Activated B cell treated with CpG ODN at 0.5 μM for 24 hours (primary cell): ENCODE results near the gene SYCP2. TPM values are rescaled to one million over a fixed set of nuclear protein-coding genes. Genes with fewer than 3 reads are reported as not detected.

Experiments used
- ATAC-seq: fragments of 200-7000 bp; cut with Tn5 transposase; one replicate; pipeline ENCODE4 v1.10.0; 2021; ENCODE audit warnings: low read depth, mild to moderate bottlenecking, moderate library complexity
- CTCF ChIA-PET: fragments of 350-600 bp; sonication (Branson Sonifier 250); formaldehyde crosslinking; loops from one replicate; lab custom pipeline; 2021; ENCODE audit warnings: antibody characterized with exemption; lab: Charles Lee
- POLR2A ChIA-PET: fragments of 350-600 bp; sonication (Branson Sonifier 250); formaldehyde crosslinking; loops from one replicate; lab custom pipeline; 2021; ENCODE audit warnings: antibody characterized with exemption; lab: Charles Lee
- DNase-seq: peaks from one replicate; pipeline ENCODE4 v3.0.0; 2022
- H3K27ac Mint-ChIP-seq: one replicate; pipeline ENCODE4 v1.8.0; 2020; ENCODE audit warnings: mixed read lengths
- H3K27me3 Mint-ChIP-seq: one replicate; pipeline ENCODE4 v1.8.0; 2021; ENCODE audit warnings: mixed read lengths
- H3K36me3 Mint-ChIP-seq: one replicate; pipeline ENCODE4 v1.8.0; 2021; ENCODE audit warnings: low read depth, mixed read lengths
- H3K4me1 Mint-ChIP-seq: one replicate; pipeline ENCODE4 v1.8.0; 2021; ENCODE audit warnings: mixed read lengths
- H3K4me3 Mint-ChIP-seq: one replicate; pipeline ENCODE4 v1.8.0; 2020; ENCODE audit warnings: mild to moderate bottlenecking, mixed read lengths
- H3K9me3 Mint-ChIP-seq: one replicate; pipeline ENCODE4 v1.8.0; 2020; ENCODE audit warnings: mixed read lengths
- intact Hi-C: fragments of 100-400 bp; cut with micrococcal nuclease; formaldehyde crosslinking; loops from one replicate; pipeline ENCODE4 v1.15.1; 2024
- total RNA-seq: library from RNA; stranded (reverse); gene quantifications from 2 replicates; pipeline ENCODE4 v1.2.3, GENCODE V29; 2022
- TF ChIP-seq, protein P1 (sequence below): fragments of 200-600 bp; IDR thresholded peaks from one replicate; pipeline ENCODE4 v1.8.0; 2022; ENCODE audit warnings: antibody characterized with exemption, mild to moderate bottlenecking

The SYCP2 gene
- total RNA-seq, 1 donor from 2014 or later = 1.3 TPM

DNA sequence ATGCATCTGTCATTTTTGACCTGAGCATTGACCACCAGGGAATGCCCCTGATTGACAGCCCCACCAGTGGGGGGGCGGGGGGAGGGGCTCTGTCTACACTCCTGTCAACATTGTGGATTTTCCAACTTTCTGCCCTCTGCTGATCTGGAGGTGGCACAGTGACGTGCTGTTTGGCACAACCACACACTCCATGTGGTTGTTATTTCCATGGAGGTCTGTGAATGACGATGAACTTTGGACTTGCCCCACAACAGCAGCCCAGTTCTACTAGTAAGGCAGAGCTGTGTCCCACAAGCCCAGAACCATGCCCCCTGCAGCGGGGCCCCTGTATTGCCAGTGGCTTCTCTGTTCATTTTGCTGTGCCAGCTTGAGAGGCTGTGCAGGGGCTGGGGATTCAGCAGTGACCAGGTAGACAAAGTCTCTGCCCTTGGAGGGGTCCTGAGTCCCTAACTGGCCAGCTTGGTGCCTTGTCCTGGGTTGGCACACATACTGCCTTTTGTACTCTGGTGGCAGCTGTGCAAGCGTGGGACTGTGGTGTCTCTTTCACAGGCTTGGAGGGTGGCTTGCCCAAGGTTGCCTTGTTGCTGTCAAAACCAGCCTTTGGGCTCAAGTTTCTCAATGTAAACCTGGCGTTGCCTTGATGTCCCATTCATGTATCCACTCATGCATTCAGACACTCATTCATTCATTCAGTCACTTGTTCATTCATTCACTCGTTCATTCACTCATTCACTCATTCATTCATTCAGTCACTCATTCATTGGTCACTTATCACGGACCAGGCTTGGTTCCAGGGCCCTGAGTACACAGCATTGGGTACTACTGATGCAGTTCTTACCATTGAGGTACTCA, 108.5 kb downstream of the SYCP2 start:
- intact Hi-C loops = no loop called here
- CTCF ChIA-PET = no interaction called here
- ATAC-seq = no peak
- POLR2A ChIA-PET = no interaction called here
- Mint-ChIP-seq H3K9me3 (no peaks in the 10 kb centered on the region), H3K27ac (no peak overlapping the region), H3K4me3 (no peak overlapping the region), H3K4me1 (no peaks in the 10 kb centered on the region), H3K36me3 (no peaks in the 10 kb centered on the region), H3K27me3 (peaks cover 3% of the 10 kb centered on the region)
- no peak for DNase-seq
- TF ChIP-seq, protein P1, sequence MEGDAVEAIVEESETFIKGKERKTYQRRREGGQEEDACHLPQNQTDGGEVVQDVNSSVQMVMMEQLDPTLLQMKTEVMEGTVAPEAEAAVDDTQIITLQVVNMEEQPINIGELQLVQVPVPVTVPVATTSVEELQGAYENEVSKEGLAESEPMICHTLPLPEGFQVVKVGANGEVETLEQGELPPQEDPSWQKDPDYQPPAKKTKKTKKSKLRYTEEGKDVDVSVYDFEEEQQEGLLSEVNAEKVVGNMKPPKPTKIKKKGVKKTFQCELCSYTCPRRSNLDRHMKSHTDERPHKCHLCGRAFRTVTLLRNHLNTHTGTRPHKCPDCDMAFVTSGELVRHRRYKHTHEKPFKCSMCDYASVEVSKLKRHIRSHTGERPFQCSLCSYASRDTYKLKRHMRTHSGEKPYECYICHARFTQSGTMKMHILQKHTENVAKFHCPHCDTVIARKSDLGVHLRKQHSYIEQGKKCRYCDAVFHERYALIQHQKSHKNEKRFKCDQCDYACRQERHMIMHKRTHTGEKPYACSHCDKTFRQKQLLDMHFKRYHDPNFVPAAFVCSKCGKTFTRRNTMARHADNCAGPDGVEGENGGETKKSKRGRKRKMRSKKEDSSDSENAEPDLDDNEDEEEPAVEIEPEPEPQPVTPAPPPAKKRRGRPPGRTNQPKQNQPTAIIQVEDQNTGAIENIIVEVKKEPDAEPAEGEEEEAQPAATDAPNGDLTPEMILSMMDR = no peak

DNA sequence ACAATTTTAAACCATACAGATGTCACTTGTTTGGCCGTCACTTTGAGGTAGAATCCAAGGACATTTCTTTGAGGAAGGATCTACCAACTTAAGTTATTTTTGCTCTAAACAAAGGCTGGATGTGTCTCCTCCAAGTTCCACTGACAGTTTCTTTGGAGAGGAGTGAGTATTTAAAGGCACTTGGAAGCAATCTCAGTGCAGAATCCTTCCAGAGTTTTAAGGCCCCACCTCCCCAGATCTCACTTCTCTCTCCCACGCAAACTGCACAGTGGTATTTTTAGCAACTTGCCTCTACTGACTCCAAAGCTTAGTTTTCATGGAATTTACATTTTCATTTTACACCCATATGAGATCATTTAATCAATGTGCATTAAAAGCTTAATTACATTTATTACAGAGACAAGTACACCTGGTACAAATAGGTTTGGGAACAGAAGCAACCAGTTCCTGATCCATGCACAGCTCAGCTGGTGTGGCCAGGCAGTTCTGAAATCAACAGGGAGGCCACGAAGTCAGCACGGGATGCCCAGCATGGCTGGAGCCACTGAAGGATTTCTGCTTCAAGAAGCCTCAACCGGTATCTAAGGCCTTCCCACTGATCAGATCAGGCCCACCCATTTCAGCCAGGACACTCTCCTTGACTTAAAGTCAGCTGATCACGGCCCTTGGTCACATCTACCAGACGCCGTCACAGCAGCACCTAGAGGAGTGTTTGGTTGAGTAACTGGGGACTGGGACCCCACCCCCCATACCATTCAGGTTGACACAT, 109.8 kb downstream of the SYCP2 start:
- intact Hi-C loops = no loop called here
- ATAC-seq = no peak
- peaks cover 1% of the 10 kb centered on the region for H3K27me3 Mint-ChIP-seq
- POLR2A ChIA-PET = no interaction called here
- DNase-seq = no peak
- H3K4me3 Mint-ChIP-seq = no peak overlapping the region
- no peaks in the 10 kb centered on the region for H3K9me3 Mint-ChIP-seq
- no peaks in the 10 kb centered on the region for H3K4me1 Mint-ChIP-seq
- TF ChIP-seq, protein P1 = no peak
- CTCF ChIA-PET = no interaction called here
- H3K27ac Mint-ChIP-seq = no peak overlapping the region
- H3K36me3 Mint-ChIP-seq = no peaks in the 10 kb centered on the region

DNA sequence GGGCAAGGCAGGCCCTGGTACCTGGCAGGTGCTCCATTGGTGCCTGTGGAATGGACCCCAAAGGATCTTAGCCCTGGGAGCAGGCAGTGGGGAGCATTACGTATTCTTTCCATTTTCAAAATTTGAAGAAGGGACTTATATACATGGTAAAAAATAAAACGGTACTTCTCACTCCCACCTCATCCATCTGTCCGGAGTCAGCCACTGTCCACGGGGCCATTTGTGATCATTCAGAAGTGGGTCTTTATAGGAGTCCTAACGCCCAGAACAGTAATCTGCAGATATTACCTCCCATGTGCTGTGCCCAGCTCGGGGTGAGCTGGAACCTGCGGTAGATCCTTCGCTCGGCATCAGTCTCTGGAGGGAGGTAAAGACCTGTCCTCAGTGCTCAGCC, 110.4 kb downstream of the SYCP2 start:
- no peak overlapping the region for H3K27ac Mint-ChIP-seq
- H3K36me3 Mint-ChIP-seq = no peaks in the 10 kb centered on the region
- no peaks in the 10 kb centered on the region for H3K4me1 Mint-ChIP-seq
- H3K9me3 Mint-ChIP-seq = no peaks in the 10 kb centered on the region
- H3K4me3 Mint-ChIP-seq = no peak overlapping the region
- CTCF ChIA-PET = no interaction called here
- TF ChIP-seq, protein P1 = no peak
- no peak for DNase-seq
- no peaks in the 10 kb centered on the region for H3K27me3 Mint-ChIP-seq
- intact Hi-C loops = no loop called here
- POLR2A ChIA-PET = no interaction called here
- no peak for ATAC-seq

DNA sequence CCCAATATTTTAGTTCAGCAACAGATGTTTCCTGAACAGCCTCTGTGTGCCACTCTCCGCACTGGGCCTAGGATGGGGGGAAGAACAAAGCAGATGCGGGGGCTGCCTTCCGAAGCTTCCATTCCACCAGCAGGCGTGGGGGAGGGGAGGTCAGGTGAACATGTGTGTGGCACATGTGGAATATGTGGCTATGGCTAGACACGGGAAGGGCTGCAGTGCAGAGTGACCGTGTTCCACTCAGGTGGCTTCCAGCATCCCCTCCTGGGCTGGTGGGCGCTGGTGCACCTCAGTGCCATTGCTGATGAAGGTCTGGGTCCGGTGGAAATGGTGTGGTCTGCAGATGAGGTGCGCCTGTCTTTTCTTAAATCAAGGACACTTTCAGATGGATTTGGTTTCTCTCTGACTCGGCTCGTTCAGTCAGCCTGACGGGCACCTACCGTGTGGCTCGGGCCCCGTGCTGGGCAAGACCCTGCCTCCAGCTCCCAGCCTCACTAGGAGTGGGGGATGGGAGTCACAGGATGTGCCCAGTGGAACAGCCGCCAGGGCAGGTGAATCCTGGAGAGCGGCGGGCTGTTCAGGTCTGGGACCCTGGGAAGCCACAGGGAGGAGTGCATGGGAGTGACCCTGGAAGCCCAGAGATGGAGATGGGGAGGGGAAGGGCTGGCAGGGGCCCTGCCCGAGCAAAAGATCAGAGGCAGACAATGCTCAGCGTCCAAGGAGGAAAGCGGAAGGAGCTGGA, 111.0 kb downstream of the SYCP2 start:
- no peak for ATAC-seq
- H3K4me1 Mint-ChIP-seq = no peaks in the 10 kb centered on the region
- H3K27me3 Mint-ChIP-seq = no peaks in the 10 kb centered on the region
- DNase-seq = no peak
- no peak overlapping the region for H3K27ac Mint-ChIP-seq
- POLR2A ChIA-PET = no interaction called here
- CTCF ChIA-PET = no interaction called here
- H3K36me3 Mint-ChIP-seq = no peaks in the 10 kb centered on the region
- no peak overlapping the region for H3K4me3 Mint-ChIP-seq
- TF ChIP-seq, protein P1 = no peak
- H3K9me3 Mint-ChIP-seq = no peaks in the 10 kb centered on the region
- intact Hi-C loops = no loop called here

DNA sequence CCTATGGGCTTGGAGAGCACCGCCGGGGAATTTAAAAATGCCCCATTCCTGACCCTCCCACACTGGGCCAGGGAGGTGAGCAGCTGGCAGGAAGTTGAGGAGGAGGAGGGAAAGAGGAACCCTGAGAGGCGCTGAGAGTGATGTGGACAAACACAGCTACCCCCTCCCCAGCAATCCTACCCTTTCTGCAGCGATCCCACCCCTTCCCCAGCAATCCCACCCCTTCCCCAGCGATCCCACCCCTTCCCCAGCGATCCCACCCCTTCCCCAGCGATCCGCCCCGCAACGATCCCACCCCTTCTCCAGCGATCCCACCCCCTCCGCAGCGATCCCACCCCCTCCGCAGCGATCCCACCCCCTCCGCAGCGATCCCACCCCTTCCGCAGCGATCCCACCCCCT, 111.6 kb downstream of the SYCP2 start:
- DNase-seq (no peak), ATAC-seq (no peak)
- intact Hi-C loops = no loop called here
- Mint-ChIP-seq H3K36me3 (no peaks in the 10 kb centered on the region), H3K4me3 (no peak overlapping the region), H3K27me3 (no peaks in the 10 kb centered on the region), H3K9me3 (no peaks in the 10 kb centered on the region), H3K4me1 (no peaks in the 10 kb centered on the region), H3K27ac (no peak overlapping the region)
- ChIA-PET CTCF (no interaction called here), POLR2A (no interaction called here)
- TF ChIP-seq, protein P1 = no peak
